HL-60 (cell line): ENCODE results near the gene KLF16.

ENCODE experiments used
- GABPA ChIP-seq: IDR thresholded peaks from 2 replicates; pipeline ENCODE4 v1.6.1; 2012; ENCODE audit warnings: low read depth
- POLR2AphosphoS5 ChIP-seq: IDR thresholded peaks from 2 replicates; pipeline ENCODE4 v1.6.1; 2012; ENCODE audit warnings: low read depth
- SPI1 ChIP-seq: IDR thresholded peaks from 2 replicates; pipeline ENCODE4 v1.6.1; 2012; ENCODE audit warnings: low read depth, mild to moderate bottlenecking, borderline replicate concordance
- TF ChIP-seq, protein P1 (sequence below): IDR thresholded peaks from one replicate; pipeline ENCODE4 v1.5.1; 2011; ENCODE audit warnings: low read length, control low read depth, inconsistent platforms; ENCODE audit not compliant: insufficient read depth
- TF ChIP-seq, protein P2 (sequence below): IDR thresholded peaks from 2 replicates; pipeline ENCODE4 v1.6.1; 2012; ENCODE audit warnings: low read depth; ENCODE audit not compliant: insufficient replicate concordance

DNA sequence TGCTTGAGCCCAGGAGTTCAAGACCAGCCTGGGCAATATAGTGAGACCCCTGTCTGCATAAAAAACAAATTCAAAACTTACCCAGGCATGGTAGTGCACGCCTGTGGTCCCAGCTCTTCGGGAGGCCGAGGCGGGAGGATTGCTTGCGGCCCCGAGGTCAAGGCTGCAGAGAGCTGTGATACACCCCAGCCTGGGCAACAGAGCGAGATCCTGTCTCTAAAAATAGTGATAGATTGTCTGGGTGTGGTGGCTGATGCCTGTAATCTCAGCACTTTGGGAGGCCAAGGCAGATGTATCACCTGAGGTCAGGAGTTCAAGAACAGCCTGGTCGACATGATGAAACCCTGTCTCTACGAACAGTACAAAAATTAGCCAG lies 4.0 kb upstream of the KLF16 start:
- TF ChIP-seq, protein P1, sequence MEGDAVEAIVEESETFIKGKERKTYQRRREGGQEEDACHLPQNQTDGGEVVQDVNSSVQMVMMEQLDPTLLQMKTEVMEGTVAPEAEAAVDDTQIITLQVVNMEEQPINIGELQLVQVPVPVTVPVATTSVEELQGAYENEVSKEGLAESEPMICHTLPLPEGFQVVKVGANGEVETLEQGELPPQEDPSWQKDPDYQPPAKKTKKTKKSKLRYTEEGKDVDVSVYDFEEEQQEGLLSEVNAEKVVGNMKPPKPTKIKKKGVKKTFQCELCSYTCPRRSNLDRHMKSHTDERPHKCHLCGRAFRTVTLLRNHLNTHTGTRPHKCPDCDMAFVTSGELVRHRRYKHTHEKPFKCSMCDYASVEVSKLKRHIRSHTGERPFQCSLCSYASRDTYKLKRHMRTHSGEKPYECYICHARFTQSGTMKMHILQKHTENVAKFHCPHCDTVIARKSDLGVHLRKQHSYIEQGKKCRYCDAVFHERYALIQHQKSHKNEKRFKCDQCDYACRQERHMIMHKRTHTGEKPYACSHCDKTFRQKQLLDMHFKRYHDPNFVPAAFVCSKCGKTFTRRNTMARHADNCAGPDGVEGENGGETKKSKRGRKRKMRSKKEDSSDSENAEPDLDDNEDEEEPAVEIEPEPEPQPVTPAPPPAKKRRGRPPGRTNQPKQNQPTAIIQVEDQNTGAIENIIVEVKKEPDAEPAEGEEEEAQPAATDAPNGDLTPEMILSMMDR = no peak
- TF ChIP-seq, protein P2, sequence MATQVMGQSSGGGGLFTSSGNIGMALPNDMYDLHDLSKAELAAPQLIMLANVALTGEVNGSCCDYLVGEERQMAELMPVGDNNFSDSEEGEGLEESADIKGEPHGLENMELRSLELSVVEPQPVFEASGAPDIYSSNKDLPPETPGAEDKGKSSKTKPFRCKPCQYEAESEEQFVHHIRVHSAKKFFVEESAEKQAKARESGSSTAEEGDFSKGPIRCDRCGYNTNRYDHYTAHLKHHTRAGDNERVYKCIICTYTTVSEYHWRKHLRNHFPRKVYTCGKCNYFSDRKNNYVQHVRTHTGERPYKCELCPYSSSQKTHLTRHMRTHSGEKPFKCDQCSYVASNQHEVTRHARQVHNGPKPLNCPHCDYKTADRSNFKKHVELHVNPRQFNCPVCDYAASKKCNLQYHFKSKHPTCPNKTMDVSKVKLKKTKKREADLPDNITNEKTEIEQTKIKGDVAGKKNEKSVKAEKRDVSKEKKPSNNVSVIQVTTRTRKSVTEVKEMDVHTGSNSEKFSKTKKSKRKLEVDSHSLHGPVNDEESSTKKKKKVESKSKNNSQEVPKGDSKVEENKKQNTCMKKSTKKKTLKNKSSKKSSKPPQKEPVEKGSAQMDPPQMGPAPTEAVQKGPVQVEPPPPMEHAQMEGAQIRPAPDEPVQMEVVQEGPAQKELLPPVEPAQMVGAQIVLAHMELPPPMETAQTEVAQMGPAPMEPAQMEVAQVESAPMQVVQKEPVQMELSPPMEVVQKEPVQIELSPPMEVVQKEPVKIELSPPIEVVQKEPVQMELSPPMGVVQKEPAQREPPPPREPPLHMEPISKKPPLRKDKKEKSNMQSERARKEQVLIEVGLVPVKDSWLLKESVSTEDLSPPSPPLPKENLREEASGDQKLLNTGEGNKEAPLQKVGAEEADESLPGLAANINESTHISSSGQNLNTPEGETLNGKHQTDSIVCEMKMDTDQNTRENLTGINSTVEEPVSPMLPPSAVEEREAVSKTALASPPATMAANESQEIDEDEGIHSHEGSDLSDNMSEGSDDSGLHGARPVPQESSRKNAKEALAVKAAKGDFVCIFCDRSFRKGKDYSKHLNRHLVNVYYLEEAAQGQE = no peak
- TF ChIP-seq POLR2AphosphoS5 (no peak), SPI1 (no peak), GABPA (no peak)
